Stomach (tissue), 4 donors: ENCODE results near the gene DEPDC1B.

ENCODE experiments used
- CTCF ChIP-seq, 7 experiments: fragments of 450-650 bp in 4 of 7; fragments of 200-600 bp in 3 of 7; sonication (generic) in 3 of 7; IDR thresholded peaks; one replicate each; pipeline ENCODE4 v1.5.1; 2016 to 2019; ENCODE audit warnings: antibody characterized with exemption in 7 of 7, control low read depth in 2 of 7, mild to moderate bottlenecking in 1 of 7
- EP300 ChIP-seq: sonication (generic); formaldehyde crosslinking; IDR thresholded peaks from one replicate; pipeline ENCODE4 v1.6.1; 2017; ENCODE audit warnings: antibody characterized with exemption
- POLR2A ChIP-seq, 4 donors: fragments of 450-650 bp; IDR thresholded peaks; one replicate each; pipeline ENCODE4 v1.6.1; 2016; ENCODE audit warnings: antibody characterized with exemption in 4 of 4, control low read depth in 2 of 4, mild to moderate bottlenecking in 1 of 4, moderate library complexity in 1 of 4

DNA sequence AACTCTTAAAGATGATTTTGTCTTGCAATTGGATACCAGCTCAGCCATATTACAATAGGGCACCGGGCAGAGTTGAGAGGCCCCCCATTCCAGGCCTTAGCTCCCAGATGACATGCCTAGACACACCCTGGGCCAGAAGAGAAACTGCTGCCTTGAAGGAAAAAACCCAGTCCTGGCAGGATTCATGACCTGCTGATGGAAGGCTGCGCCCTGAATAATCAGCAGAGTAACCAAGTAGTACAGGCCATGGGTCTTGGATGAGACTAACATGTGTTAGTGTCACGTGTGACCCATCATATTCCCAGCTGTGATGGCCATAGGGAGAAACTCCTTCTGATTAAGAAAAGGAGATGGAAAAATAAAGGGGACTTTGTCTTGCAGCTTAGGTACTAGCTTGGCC is 39.0 kb upstream of the DEPDC1B start:
- TF ChIP-seq CTCF (IDR thresholded peaks at IDR 0.05) = no peak
- no peak for TF ChIP-seq POLR2A (IDR thresholded peaks at IDR 0.05)
- TF ChIP-seq EP300 = no peak
